HG03025 (cell line): ENCODE data around the gene H1-8.

ENCODE experiments used
- ATAC-seq: cut with Tn5 transposase; IDR thresholded peaks from one replicate; pipeline ENCODE4 v1.9.1; 2021; ENCODE audit warnings: mild to moderate bottlenecking, moderate library complexity; ENCODE audit not compliant: unreplicated experiment, low FRiP score

Gene H1-8

DNA sequence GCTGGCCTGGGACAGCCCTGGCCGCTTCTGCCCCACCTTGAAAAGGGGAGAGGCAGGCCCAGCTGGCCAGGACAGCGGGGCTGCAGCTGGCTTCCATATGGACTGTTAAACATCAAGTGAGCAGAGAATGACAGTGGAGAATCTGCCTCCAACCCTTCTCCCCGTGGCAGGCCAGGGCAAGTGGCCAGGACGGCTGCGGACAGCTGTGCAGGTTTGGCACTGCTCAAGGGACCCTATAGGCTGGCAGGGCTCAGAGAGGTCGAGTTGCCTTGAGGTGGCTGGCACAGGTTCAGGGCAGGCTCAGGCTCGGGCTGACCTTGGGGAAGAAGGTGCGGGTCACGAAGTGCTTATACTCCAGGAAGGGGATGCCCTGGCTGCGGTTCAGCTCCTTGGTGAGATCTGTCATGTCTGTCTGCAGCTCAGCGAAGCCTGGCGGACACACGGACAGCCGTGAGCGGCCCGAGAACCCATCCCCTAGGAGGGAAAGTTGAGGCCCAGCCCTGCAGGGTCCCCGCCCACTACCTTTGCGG is 24.3 kb downstream of the H1-8 start:
- ATAC-seq, result no peak

DNA sequence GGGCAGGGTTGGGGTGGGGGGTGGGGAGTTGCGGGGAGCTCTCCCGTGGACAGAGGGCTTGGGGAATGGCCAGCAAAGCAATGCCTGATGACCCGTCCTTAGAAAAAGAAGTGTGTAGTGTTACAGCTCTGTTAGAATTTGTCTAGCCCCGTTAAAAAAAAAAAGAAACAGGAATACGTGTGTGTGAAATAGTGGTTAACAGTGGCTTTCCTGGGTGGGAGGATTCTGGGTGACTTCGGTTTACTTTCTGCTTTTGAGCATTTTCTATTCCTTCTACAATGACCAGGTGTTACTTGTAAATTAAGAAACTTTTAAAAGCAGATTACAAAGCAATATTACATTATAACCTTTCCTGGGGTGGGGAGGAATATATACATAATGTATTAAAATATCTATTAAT is 25.0 kb downstream of the H1-8 start:
- no peak for ATAC-seq

- no peak for ATAC-seq
These were observed 26.9 kb downstream of the H1-8 start for GRCh38 chr3:129569856-129570255.

- no peak for ATAC-seq
These were observed 28.9 kb downstream of the H1-8 start for GRCh38 chr3:129571605-129572547.

GRCh38 chr3:129572603-129573002 is 29.6 kb downstream of the H1-8 start:
- ATAC-seq, result no peak

DNA sequence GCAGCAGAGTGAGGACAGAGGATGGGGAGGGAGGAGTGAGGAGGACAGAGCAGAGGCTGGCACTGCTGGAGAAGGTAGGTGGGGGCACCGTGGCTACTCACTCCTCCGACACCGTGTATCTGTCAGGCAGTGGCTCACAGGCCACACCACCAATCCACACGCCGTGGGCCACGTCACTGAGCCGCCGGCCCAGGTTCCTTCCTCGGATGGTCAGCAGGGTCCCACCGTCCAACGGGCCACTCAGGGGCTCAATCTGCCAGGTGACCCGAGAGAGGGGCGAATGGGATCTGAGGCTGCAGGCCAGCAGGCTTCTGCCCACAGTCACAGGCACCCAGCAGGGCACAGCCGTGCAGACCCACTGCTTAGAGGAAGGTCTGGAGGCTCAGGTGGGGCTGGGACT is 30.5 kb downstream of the H1-8 start:
- ATAC-seq, result no peak

- ATAC-seq, result no peak
These were observed 31.2 kb downstream of the H1-8 start for GRCh38 chr3:129574206-129574605.

GRCh38 chr3:129575233-129575996 is 32.4 kb downstream of the H1-8 start:
- no peak for ATAC-seq

DNA sequence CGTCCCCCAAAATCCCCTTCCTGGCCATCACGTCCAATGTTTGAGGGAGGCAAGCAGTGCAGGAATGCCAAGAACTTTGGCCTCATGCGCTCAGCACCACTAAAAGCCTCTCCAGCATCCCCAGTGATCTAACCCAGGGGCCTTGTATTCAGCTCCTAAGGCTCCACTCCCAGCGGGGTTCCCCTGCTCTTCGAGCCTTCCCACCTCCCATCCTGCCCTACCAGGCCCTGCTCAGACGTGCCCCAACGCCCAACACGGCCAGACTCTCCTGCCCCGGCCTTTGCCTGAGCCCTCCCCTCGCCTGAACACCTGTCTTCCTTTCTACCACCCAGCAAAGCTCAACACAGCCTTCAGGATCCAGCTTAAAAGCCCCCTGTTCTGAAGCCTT is 33.0 kb downstream of the H1-8 start:
- no peak for ATAC-seq

DNA sequence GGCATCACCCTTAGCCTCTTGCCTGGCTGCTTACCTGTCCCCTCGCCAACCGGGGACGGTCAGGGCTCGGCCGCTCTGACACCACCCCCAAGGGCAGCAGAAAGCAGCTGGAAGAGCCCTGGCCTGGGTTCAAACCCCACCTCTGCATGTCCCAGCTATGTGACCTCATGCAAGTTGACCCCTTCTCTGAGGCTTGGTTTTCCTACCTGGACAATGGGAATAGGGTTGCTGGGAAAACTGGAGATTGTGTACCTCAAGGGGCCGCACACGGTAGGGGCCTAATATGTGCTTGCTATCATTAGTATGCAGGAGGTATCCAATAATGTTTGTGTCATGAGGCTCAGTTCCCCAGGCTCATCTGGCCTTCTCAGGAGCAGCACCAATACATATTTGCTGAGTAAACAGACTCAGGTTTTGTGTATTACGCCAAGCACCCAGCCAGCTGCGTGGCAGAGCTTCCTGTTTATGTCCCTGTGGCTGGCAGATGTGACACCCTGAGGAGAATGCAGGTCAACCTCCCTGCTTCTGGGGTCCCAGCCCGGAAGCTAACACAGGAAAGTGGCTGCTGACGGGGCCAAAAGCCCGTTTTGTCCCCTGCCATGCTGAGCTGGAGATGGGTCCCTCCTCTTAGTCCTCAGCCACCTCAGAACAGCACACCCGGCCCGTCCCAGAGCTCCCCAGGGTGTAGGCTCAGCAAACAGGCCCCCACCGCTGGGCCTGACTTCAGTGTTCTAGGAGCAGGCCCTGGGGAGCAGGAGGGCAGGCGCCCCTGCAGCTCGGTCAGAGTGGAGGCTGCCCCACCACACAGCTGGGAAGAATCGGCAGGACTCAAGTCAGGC is 33.8 kb downstream of the H1-8 start:
- no peak for ATAC-seq

- no peak for ATAC-seq
These were observed 34.4 kb downstream of the H1-8 start for GRCh38 chr3:129577366-129577765.

DNA sequence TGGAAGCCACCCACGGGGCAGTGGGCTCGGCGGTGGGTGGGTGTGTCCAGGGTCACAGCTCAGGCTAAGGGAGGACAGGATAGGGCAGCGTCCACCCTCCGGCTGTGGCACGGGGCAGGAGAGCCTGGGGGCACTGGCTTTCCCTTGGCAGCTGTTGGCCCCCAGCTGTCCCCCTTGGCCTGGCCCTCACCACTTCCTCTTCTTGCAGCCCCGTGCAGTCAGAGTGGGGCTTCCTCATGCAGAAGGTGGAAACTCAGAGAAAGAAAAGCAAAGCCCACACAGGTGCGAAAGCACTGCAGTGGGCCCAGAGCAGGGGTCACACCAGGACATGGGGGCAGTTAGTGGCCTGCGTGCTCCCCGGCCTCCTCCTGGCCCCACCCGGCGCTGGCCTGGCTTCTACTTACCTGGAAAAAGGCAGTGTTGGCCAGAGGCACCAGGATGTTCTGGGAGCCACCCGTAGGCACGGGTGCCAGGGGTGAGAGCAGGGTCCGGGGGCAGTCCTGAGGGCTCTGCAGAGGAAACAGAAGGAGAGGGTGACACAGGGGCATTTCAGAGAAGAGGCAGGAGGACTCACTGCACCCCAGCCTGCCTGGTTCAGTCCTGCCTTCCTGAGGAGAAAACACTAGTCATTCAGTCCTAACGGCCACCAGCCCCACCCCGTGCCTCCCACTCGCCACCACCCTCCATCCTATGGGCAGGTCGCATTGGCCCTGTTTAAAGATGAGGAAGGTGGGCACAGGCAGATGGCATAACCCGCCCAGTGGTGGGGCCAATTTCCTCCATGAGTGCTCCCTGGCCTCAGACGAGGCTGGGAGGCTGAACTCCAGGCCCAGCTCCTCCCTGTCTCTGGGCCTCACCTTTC is 35.2 kb downstream of the H1-8 start:
- ATAC-seq, result no peak

- ATAC-seq, result no peak
These were observed 37.0 kb downstream of the H1-8 start for GRCh38 chr3:129579991-129580390.

DNA sequence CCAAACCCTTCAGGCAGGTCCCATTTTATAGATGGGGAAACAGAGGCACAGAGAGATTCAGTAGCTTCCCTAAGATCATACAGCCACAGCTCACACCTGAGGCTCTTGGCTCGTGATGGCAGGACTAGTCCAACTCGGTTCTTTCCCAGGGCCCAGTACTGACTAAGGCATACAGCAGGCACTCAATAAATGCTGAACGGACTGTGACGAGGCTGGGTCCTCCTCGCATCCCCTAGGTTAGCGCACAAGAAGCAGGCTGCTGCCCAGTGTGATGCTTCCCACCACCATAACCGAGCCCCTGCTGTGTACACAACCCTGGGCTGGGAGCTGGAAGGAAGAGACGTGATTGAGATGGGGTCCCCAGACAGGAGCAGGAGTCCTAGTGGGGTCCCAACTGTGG is 38.6 kb downstream of the H1-8 start:
- ATAC-seq, result no peak

DNA sequence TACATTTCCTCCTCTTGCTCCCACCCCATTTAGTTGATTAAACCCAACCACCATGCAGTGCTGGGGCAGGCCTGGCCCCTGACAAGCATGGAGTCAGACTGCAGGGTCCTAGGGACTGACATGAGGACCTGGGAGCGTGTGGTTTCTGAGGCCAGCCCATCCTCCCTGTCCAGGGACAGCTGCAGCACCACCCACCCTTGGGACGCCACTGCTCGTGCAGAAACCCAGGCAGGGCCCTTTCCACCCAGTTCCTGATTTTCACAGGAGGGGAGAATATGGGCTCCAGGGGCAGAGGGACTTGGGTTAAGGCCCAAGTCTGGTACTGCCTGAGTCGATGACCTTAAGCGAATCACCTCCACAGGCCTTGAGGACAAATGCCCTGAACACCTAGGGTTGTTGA is 39.8 kb downstream of the H1-8 start:
- ATAC-seq, result no peak

- ATAC-seq, result no peak
These were observed 40.3 kb downstream of the H1-8 start for GRCh38 chr3:129583289-129583688.

- no peak for ATAC-seq
These were observed 41.7 kb downstream of the H1-8 start for GRCh38 chr3:129584631-129585030.

GRCh38 chr3:129585949-129586657 is 43.1 kb downstream of the H1-8 start:
- no peak for ATAC-seq
